ELR (cell line): ENCODE results near the gene ANK3.

ENCODE experiments used
- DNase-seq: peaks from one replicate; pipeline ENCODE4 v3.0.0-alpha.2; 2015; ENCODE audit warnings: low read depth

ANK3 gene

DNA sequence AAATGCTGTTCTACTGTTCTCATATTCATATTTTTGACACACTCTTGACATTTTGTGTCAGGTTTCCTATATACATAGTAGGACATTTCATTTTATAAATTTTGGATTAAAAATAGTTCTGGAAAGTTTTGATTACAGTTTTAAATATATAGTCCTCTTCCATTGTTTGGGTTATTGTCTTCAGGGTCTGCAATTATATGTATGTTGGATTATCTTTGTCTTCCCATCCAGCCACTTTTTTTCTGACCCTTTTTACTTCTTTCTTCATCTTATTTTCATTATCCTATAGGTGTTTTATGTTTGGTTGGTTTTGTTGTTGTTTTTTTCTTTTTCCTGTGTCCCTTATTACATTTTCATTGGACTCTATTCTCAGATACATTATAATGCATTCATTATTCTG, 412.2 kb downstream of the ANK3 start:
- no peak for DNase-seq

DNA sequence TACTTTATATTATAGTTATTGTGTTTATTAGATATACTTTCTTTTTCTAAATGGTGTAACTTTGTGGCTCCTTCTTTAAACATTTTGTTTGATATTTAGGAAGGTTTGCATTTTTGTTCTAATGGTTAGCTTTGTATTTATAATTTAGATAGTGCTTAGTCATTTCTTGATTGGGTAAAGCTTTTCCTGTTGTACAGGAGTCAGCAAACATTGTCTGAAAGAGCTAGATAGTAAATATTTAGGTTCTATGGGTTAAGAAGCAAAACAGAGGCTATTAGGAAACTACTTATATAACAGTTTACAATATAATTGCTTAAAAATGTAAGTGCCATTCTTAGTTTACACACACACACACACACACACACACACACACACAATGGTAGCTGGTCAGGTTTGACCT, 412.8 kb downstream of the ANK3 start:
- no peak for DNase-seq
